Panc1 (cell line): Measurements from ENCODE around the gene PARD3. TPM values are rescaled to one million over a fixed set of nuclear protein-coding genes. Genes with fewer than 3 reads are reported as not detected.

Source experiments
- ATAC-seq: fragments of 200-7000 bp; cut with Tn5 transposase; 2 replicates; pipeline ENCODE4 v1.9.1; 2020; ENCODE audit warnings: mild to moderate bottlenecking, moderate library complexity
- BruUV-seq: library from RNA; stranded (reverse); fragments of 400-500 nt; replicated peaks from 2 replicates; lab custom pipeline; 2021; lab: Mats Ljungman, UMichigan
- CTCF ChIA-PET: fragments of 300-600 bp; sonication (Branson Sonifier 250); formaldehyde crosslinking; loops from one replicate; lab custom pipeline; 2022; ENCODE audit warnings: antibody characterized with exemption; lab: Charles Lee
- POLR2A ChIA-PET: fragments of 300-600 bp; sonication (Branson Sonifier 250); formaldehyde crosslinking; loops from one replicate; lab custom pipeline; 2022; ENCODE audit warnings: antibody characterized with exemption; lab: Charles Lee
- DNase-seq: peaks from one replicate; pipeline ENCODE4 v3.0.0-alpha.2; 2010; ENCODE audit warnings: low read depth, low spot score
- H3K27ac ChIP-seq: 2 replicates; pipeline ENCODE4 v1.5.1; 2011; ENCODE audit warnings: mild to moderate bottlenecking, low read length, inconsistent platforms
- H3K27me3 ChIP-seq: fragments of 200-500 bp; sonication (Bioruptor generic); 2 replicates; pipeline ENCODE4 v1.6.0; 2014; ENCODE audit warnings: low read length, inconsistent platforms; ENCODE audit not compliant: control insufficient read depth, insufficient read depth
- H3K36me3 ChIP-seq: fragments of 200-500 bp; sonication (Bioruptor generic); 2 replicates; pipeline ENCODE4 v1.5.1; 2014; ENCODE audit warnings: inconsistent platforms, mild to moderate bottlenecking, low read length, moderate library complexity; ENCODE audit not compliant: control insufficient read depth, insufficient read depth
- H3K4me1 ChIP-seq: 2 replicates; pipeline ENCODE4 v1.5.1; 2011; ENCODE audit warnings: inconsistent platforms, mild to moderate bottlenecking, low read length, moderate library complexity; ENCODE audit not compliant: control insufficient read depth, insufficient read depth
- H3K4me3 ChIP-seq, 2 experiments: 2 replicates each; pipeline ENCODE4 v1.5.1; 2011 to 2012; ENCODE audit warnings: low read depth in 2 of 2, low read length in 2 of 2, mild to moderate bottlenecking in 2 of 2, inconsistent platforms in 1 of 2, moderate library complexity in 1 of 2
- H3K9me3 ChIP-seq: fragments of 200-500 bp; sonication (Bioruptor generic); 2 replicates; pipeline ENCODE4 v1.5.1; 2014; ENCODE audit warnings: low read depth, mild to moderate bottlenecking, inconsistent platforms, low read length, moderate library complexity; ENCODE audit not compliant: control insufficient read depth, insufficient read depth
- CTCF ChIP-seq: fragments of 450-650 bp; IDR thresholded peaks from 2 replicates; pipeline ENCODE4 v1.5.1; 2017; ENCODE audit warnings: mild to moderate bottlenecking
- POLR2AphosphoS5 ChIP-seq: IDR thresholded peaks from 2 replicates; pipeline ENCODE4 v1.6.1; 2012; ENCODE audit warnings: mild to moderate bottlenecking, low read depth, low read length, moderate library complexity
- SIN3A ChIP-seq: IDR thresholded peaks from 2 replicates; pipeline ENCODE4 v1.6.1; 2012; ENCODE audit warnings: low read depth, mild to moderate bottlenecking, low read length, moderate library complexity, borderline replicate concordance; ENCODE audit not compliant: insufficient read depth
- TCF7L2 ChIP-seq: IDR thresholded peaks from 2 replicates; pipeline ENCODE4 v1.6.1; 2011; ENCODE audit warnings: mild to moderate bottlenecking, low read depth, low read length, inconsistent platforms
- in situ Hi-C: cut with HindIII; loops from 2 replicates; pipeline ENCODE4 v1.10.0; 2016; ENCODE audit warnings: low sequenced_read_pairs, low pct_unique_long_range_greater_than_20kb
- intact Hi-C: fragments of 100-400 bp; cut with micrococcal nuclease; formaldehyde crosslinking; loops from one replicate; pipeline ENCODE4 v1.10.0; 2022; ENCODE audit not compliant: unreplicated experiment
- total RNA-seq: library from RNA; stranded (reverse); gene quantifications from one replicate; pipeline ENCODE4 v1.2.1, GENCODE V29; 2021; ENCODE audit not compliant: unreplicated experiment
- TF ChIP-seq, protein P1 (sequence below), 2 experiments: IDR thresholded peaks; 2 replicates each; pipeline ENCODE4 v1.6.1; 2011 to 2012; ENCODE audit warnings: low read depth in 2 of 2, control low read depth in 1 of 2, low read length in 1 of 2, mild to moderate bottlenecking in 1 of 2, moderate library complexity in 1 of 2; ENCODE audit not compliant: insufficient read depth in 1 of 2

The PARD3 gene
- total RNA-seq, 1 experiment from 2014 or later = 29.8 TPM

DNA sequence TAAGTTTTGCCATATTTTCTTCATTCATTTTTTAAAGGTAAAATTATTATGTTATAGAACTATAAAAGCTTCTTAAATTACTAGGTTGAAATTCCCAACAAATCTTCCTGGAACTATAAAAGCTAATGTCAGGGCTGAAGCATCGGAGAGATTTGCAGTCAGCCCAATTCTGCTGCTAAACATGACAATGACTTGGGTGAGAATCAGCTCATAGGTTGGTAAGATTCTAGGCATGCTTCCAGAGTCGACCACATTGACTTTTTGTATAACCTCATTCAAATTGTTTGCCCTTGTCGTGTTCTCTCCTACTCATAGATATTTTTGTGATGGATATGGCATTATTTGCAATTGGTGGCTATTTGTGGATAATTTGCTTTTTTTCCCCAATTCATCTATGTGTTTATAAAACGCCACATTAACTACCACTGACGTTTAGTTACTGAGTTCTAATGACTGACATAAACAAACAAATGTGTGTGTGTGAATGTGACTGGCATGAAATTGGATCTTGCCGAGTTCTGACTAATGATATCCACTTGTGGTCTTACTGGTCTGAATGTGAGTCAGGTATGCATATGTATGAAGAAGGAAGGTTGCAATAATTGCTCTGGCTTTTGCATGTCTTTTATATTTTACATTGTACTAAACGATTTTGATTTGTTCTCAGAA, 579.8 kb downstream of the PARD3 start:
- intact Hi-C loops (no loop called here), in situ Hi-C loops (no loop called here)
- Histone ChIP-seq H3K4me3 (no peak overlapping the region), H3K27me3 (no peaks in the 10 kb centered on the region), H3K9me3 (no peaks in the 10 kb centered on the region), H3K4me1 (no peaks in the 10 kb centered on the region), H3K27ac (no peak overlapping the region), H3K36me3 (no peaks in the 10 kb centered on the region)
- CTCF ChIA-PET = no interaction called here
- DNase-seq = no peak
- no TSS peak for BruUV-seq
- no peak for TF ChIP-seq POLR2AphosphoS5
- TF ChIP-seq SIN3A = no peak
- TF ChIP-seq CTCF = no peak
- TF ChIP-seq, protein P1, sequence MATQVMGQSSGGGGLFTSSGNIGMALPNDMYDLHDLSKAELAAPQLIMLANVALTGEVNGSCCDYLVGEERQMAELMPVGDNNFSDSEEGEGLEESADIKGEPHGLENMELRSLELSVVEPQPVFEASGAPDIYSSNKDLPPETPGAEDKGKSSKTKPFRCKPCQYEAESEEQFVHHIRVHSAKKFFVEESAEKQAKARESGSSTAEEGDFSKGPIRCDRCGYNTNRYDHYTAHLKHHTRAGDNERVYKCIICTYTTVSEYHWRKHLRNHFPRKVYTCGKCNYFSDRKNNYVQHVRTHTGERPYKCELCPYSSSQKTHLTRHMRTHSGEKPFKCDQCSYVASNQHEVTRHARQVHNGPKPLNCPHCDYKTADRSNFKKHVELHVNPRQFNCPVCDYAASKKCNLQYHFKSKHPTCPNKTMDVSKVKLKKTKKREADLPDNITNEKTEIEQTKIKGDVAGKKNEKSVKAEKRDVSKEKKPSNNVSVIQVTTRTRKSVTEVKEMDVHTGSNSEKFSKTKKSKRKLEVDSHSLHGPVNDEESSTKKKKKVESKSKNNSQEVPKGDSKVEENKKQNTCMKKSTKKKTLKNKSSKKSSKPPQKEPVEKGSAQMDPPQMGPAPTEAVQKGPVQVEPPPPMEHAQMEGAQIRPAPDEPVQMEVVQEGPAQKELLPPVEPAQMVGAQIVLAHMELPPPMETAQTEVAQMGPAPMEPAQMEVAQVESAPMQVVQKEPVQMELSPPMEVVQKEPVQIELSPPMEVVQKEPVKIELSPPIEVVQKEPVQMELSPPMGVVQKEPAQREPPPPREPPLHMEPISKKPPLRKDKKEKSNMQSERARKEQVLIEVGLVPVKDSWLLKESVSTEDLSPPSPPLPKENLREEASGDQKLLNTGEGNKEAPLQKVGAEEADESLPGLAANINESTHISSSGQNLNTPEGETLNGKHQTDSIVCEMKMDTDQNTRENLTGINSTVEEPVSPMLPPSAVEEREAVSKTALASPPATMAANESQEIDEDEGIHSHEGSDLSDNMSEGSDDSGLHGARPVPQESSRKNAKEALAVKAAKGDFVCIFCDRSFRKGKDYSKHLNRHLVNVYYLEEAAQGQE (IDR thresholded peaks at IDR 0.05; ENCODE audit: insufficient read depth in 1 of 2, low read depth in 2 of 2, low read length in 1 of 2) = no peak
- TF ChIP-seq TCF7L2 = no peak
- POLR2A ChIA-PET = no interaction called here
- ATAC-seq = no peak

DNA sequence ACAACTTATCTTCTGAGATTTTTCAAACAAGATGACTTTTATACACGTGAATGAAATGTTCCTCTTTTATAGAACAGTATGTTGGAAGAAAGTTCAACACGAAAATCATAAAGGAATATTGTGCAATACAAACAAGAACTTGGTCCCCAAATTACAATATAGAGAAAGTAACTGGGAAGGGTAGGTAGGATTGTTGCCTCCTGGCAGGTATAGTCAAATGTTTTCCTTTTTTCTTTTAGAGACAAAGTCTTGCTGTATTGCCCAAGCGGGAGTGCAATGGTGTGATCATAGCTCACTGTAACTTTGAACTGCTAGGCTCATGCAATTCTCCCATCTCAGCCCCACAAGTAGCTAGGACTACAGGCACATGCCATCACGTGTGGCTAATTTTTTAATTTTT, 582.6 kb downstream of the PARD3 start:
- TF ChIP-seq TCF7L2 (no peak), POLR2AphosphoS5 (no peak), SIN3A (no peak), CTCF (no peak)
- TF ChIP-seq, protein P1 (IDR thresholded peaks at IDR 0.05; ENCODE audit: insufficient read depth in 1 of 2, low read depth in 2 of 2, low read length in 1 of 2) = no peak
- POLR2A ChIA-PET = no interaction called here
- intact Hi-C loops (no loop called here), in situ Hi-C loops (no loop called here)
- no peaks in the 10 kb centered on the region for H3K4me1 ChIP-seq
- H3K27ac ChIP-seq = no peak overlapping the region
- ATAC-seq (no peak), DNase-seq (no peak)
- H3K27me3 ChIP-seq = no peaks in the 10 kb centered on the region
- BruUV-seq = no TSS peak
- no peaks in the 10 kb centered on the region for H3K9me3 ChIP-seq
- no peaks in the 10 kb centered on the region for H3K36me3 ChIP-seq
- H3K4me3 ChIP-seq = no peak overlapping the region
- CTCF ChIA-PET = no interaction called here
